Testis (tissue), 3 donors: ENCODE measurements around the gene PTCH2. TPM values are rescaled to one million over a fixed set of nuclear protein-coding genes. Genes with fewer than 3 reads are reported as not detected.

ENCODE experiments used
- DNase-seq: peaks from one replicate; pipeline ENCODE4 v3.0.0-alpha.2; 2019
- H3K27ac ChIP-seq, 2 donors: fragments of 200-600 bp; sonication (generic); one replicate each; pipeline ENCODE4 v1.5.1; 2019
- H3K27me3 ChIP-seq: fragments of 200-600 bp; sonication (generic); one replicate; pipeline ENCODE4 v1.5.1; 2019
- H3K36me3 ChIP-seq: fragments of 200-600 bp; sonication (generic); one replicate; pipeline ENCODE4 v1.5.1; 2017; ENCODE audit warnings: low read depth; ENCODE audit errors: missing control alignments
- H3K4me1 ChIP-seq: fragments of 200-600 bp; sonication (generic); one replicate; pipeline ENCODE4 v1.5.1; 2019
- H3K4me3 ChIP-seq, 2 donors: fragments of 200-600 bp; sonication (generic); one replicate each; pipeline ENCODE4 v1.5.1; 2017 to 2019
- H3K9me3 ChIP-seq: fragments of 200-600 bp; sonication (generic); one replicate; pipeline ENCODE4 v1.5.1; 2017
- CTCF ChIP-seq, 3 experiments: fragments of 450-650 bp in 2 of 3; fragments of 200-600 bp in 1 of 3; sonication (generic) in 1 of 3; IDR thresholded peaks; one replicate each; pipeline ENCODE4 v1.5.1; 2016 to 2019; ENCODE audit warnings: antibody characterized with exemption in 3 of 3, mild to moderate bottlenecking in 2 of 3, moderate library complexity in 1 of 3
- POLR2A ChIP-seq: fragments of 450-650 bp; IDR thresholded peaks from one replicate; pipeline ENCODE4 v1.6.1; 2017; ENCODE audit warnings: antibody characterized with exemption, mild to moderate bottlenecking, moderate library complexity
- WGBS, 2 donors: methylation state at CpG; one replicate each; pipeline ENCODE4 v1.1.5; 2018; 5-methylcytosine and 5-hydroxymethylcytosine counted together
- intact Hi-C: fragments of 100-400 bp; cut with DNase I; formaldehyde crosslinking; loops from one replicate; pipeline ENCODE4 v1.15.1; 2023; ENCODE audit warnings: low total_unique reads
- polyA plus RNA-seq: library from polyadenylated mRNA; stranded (reverse); fragments of 350-450 nt; fragmentation: Illumina TruSeq; extraction: RNeasy Lipid Tissue Mini Kit (QIAGEN cat#74804); gene quantifications from one replicate; pipeline ENCODE4 v1.2.3, GENCODE V29; 2014; ENCODE audit warnings: low read depth, low replicate concordance; ENCODE audit not compliant: insufficient read depth
- total RNA-seq, 2 donors: library from RNA; depleted of rRNA; stranded (reverse); fragments of >200 nt; gene quantifications; one replicate each; pipeline ENCODE4 v1.2.3, GENCODE V29; 2016

Gene PTCH2
- total and polyA plus RNA-seq, 3 donors from 2014 or later = 15.2 to 47.8 (median 36.8) TPM

- H3K9me3 ChIP-seq = no peaks in the 10 kb centered on the region
- H3K27me3 ChIP-seq = no peaks in the 10 kb centered on the region
- peak overlapping the region; percentile 95 to 99 for H3K27ac ChIP-seq
- no peaks in the 10 kb centered on the region for H3K36me3 ChIP-seq
- intact Hi-C loops = no loop called here
- TF ChIP-seq CTCF (IDR thresholded peaks at IDR 0.05) (no peak), POLR2A (no peak)
- H3K4me1 ChIP-seq = peaks cover 65% of the 10 kb centered on the region
- peak; percentile 96 for DNase-seq
- H3K4me3 ChIP-seq = no peak overlapping the region
- WGBS, 2 donors = 17 to 35% methylated on average over 9 to 16 of the region's 16 CpGs
Measured at GRCh38 chr1:44807364-44808062, 35.5 kb downstream of the PTCH2 start.

GRCh38 chr1:44806704-44807363 is 36.2 kb downstream of the PTCH2 start, which contains the start of gene DYNLT4:
DYNLT4 (minus strand) TSS chr1:44807351; CDS start chr1:44806668, 683 bp downstream.
- intact Hi-C loops = no loop called here
- H3K27me3 ChIP-seq = no peaks in the 10 kb centered on the region
- no peaks in the 10 kb centered on the region for H3K9me3 ChIP-seq
- no peak for DNase-seq
- peak within 1 kb of the TSS; percentile 95 to 99 for H3K27ac ChIP-seq
- H3K36me3 ChIP-seq = no peaks in the 10 kb centered on the region
- TF ChIP-seq POLR2A (no peak), CTCF (IDR thresholded peaks at IDR 0.05) (no peak)
- peak within 1 kb of the TSS; percentile 24 to 46 for H3K4me3 ChIP-seq
- H3K4me1 ChIP-seq = peaks cover 67% of the 10 kb centered on the region
- 41 to 44% methylated on average over 5 to 7 of the region's 7 CpGs for WGBS, 2 donors

- Histone ChIP-seq H3K4me3 (peak overlapping the region; percentile 24 to 46), H3K4me1 (peaks cover 61% of the 10 kb centered on the region), H3K9me3 (no peaks in the 10 kb centered on the region), H3K27me3 (no peaks in the 10 kb centered on the region), H3K36me3 (no peaks in the 10 kb centered on the region), H3K27ac (peak overlapping the region; percentile 95 to 99)
- 64% methylated on average over 31 of the region's 70 CpGs; no CpG with 5 or more reads in 1 of the 2 donors for WGBS, 2 donors
- no peak for DNase-seq
- intact Hi-C loops = no loop called here
- no peak for TF ChIP-seq POLR2A
- no peak for TF ChIP-seq CTCF (IDR thresholded peaks at IDR 0.05)
Measured at GRCh38 chr1:44806025-44806703, 36.9 kb downstream of the PTCH2 start.

GRCh38 chr1:44805311-44806024 is 37.6 kb downstream of the PTCH2 start:
- TF ChIP-seq CTCF (IDR thresholded peaks at IDR 0.05) (no peak), POLR2A (no peak)
- Histone ChIP-seq H3K27me3 (no peaks in the 10 kb centered on the region), H3K27ac (peak overlapping the region in 1 of 2 donors; percentile 95), H3K9me3 (no peaks in the 10 kb centered on the region), H3K4me3 (peak overlapping the region; percentile 24 to 46), H3K36me3 (no peaks in the 10 kb centered on the region), H3K4me1 (peaks cover 55% of the 10 kb centered on the region)
- intact Hi-C loops = no loop called here
- DNase-seq = no peak
- 68 to 79% methylated on average over 9 to 20 of the region's 20 CpGs for WGBS, 2 donors
